SH-SY5Y (cell line): ENCODE measurements around the gene ITGB3.

Source experiments
- GATA2 ChIP-seq: IDR thresholded peaks from 2 replicates; pipeline ENCODE4 v1.6.1; 2011; ENCODE audit warnings: mild to moderate bottlenecking, low read depth, low read length
- GATA3 ChIP-seq: IDR thresholded peaks from 2 replicates; pipeline ENCODE4 v1.6.1; 2011; ENCODE audit warnings: low read depth, mild to moderate bottlenecking, low read length, moderate library complexity

GRCh38 chr17:47288531-47289116 is 35.0 kb downstream of the ITGB3 start:
- TF ChIP-seq GATA2 (no peak), GATA3 (no peak)
